Mesenchymal stem cell (in vitro differentiated cells and primary cell): ENCODE data around the gene EDRF1.

Source experiments
- DNase-seq: peaks from one replicate; pipeline ENCODE4 v3.0.0-alpha.2; 2013
- H2AFZ ChIP-seq: one replicate; pipeline ENCODE4 v1.6.1; 2013; ENCODE audit warnings: low read depth, mild to moderate bottlenecking, control low read depth, inconsistent platforms, low read length, moderate library complexity
- H2AK5ac ChIP-seq: 2 replicates; pipeline ENCODE4 v1.6.1; 2013; ENCODE audit warnings: low read length, moderate library complexity, mild to moderate bottlenecking, inconsistent platforms; ENCODE audit not compliant: severe bottlenecking
- H2BK120ac ChIP-seq: one replicate; pipeline ENCODE4 v1.6.1; 2013; ENCODE audit warnings: low read depth, mild to moderate bottlenecking, inconsistent platforms, low read length, moderate library complexity
- H2BK12ac ChIP-seq, 2 experiments: one replicate each; pipeline ENCODE4 v1.6.1; 2013; ENCODE audit warnings: inconsistent platforms in 2 of 2, low read length in 2 of 2, mild to moderate bottlenecking in 2 of 2, moderate library complexity in 2 of 2, control low read depth in 1 of 2
- H2BK15ac ChIP-seq: one replicate; pipeline ENCODE4 v1.6.1; 2013; ENCODE audit warnings: mild to moderate bottlenecking, low read depth, inconsistent platforms; ENCODE audit not compliant: poor library complexity, severe bottlenecking
- H2BK5ac ChIP-seq: 2 replicates; pipeline ENCODE4 v1.6.1; 2013; ENCODE audit warnings: low read depth, mild to moderate bottlenecking, low read length, control low read depth, inconsistent platforms; ENCODE audit not compliant: poor library complexity, severe bottlenecking
- H3K14ac ChIP-seq, 2 experiments: one replicate each; pipeline ENCODE4 v1.6.1; 2013; ENCODE audit warnings: inconsistent platforms in 2 of 2, low read length in 2 of 2, control low read depth in 1 of 2, mild to moderate bottlenecking in 1 of 2, moderate library complexity in 1 of 2
- H3K18ac ChIP-seq, 2 experiments: one replicate each; pipeline ENCODE4 v1.6.1; 2013; ENCODE audit warnings: inconsistent platforms in 2 of 2, low read length in 2 of 2, control low read depth in 1 of 2, low read depth in 1 of 2, mild to moderate bottlenecking in 1 of 2
- H3K23ac ChIP-seq, 2 experiments: one replicate each; pipeline ENCODE4 v1.6.1; 2013; ENCODE audit warnings: inconsistent platforms in 2 of 2, low read length in 2 of 2, mild to moderate bottlenecking in 2 of 2, moderate library complexity in 2 of 2, control low read depth in 1 of 2
- H3K27ac ChIP-seq: 2 replicates; pipeline ENCODE4 v1.5.1; 2013; ENCODE audit warnings: mild to moderate bottlenecking, moderate library complexity, low read length, control low read depth, inconsistent platforms; ENCODE audit not compliant: poor library complexity, severe bottlenecking
- H3K27me3 ChIP-seq, 2 experiments: 2 replicates each; pipeline versions ENCODE4 v1.6.1 to v1.7.0; 2013; ENCODE audit warnings: low read length in 2 of 2, mild to moderate bottlenecking in 2 of 2, moderate library complexity in 2 of 2, control low read depth in 1 of 2, inconsistent platforms in 1 of 2; ENCODE audit not compliant: control insufficient read depth in 1 of 2, insufficient read depth in 1 of 2
- H3K36me3 ChIP-seq, 2 experiments: 2 replicates each; pipeline versions ENCODE4 v1.6.1 to v1.7.0; 2013; ENCODE audit warnings: low read length in 2 of 2, control low read depth in 1 of 2, inconsistent platforms in 1 of 2, low read depth in 1 of 2, mild to moderate bottlenecking in 1 of 2; ENCODE audit not compliant: insufficient read depth in 2 of 2, control insufficient read depth in 1 of 2
- H3K4ac ChIP-seq, 2 experiments: one replicate each; pipeline ENCODE4 v1.6.1; 2013; ENCODE audit warnings: inconsistent platforms in 2 of 2, low read length in 2 of 2, mild to moderate bottlenecking in 2 of 2, moderate library complexity in 2 of 2, control low read depth in 1 of 2, low read depth in 1 of 2
- H3K4me1 ChIP-seq: 2 replicates; pipeline ENCODE4 v1.6.1; 2013; ENCODE audit warnings: low read depth, low read length, control low read depth; ENCODE audit not compliant: control insufficient read depth, insufficient read depth
- H3K4me2 ChIP-seq: 2 replicates; pipeline ENCODE4 v1.6.1; 2013; ENCODE audit warnings: low read length, mild to moderate bottlenecking, inconsistent platforms; ENCODE audit not compliant: poor library complexity, severe bottlenecking
- H3K4me3 ChIP-seq, 2 experiments: 2 replicates each; pipeline versions ENCODE4 v1.5.1 to v1.7.0; 2013; ENCODE audit warnings: low read length in 2 of 2, mild to moderate bottlenecking in 2 of 2, control low read depth in 1 of 2, low read depth in 1 of 2; ENCODE audit not compliant: insufficient read depth in 1 of 2
- H3K79me1 ChIP-seq: replicated peaks from 2 replicates; pipeline ENCODE4 v1.6.1; 2013; ENCODE audit warnings: mild to moderate bottlenecking, control low read depth, low read length, inconsistent platforms; ENCODE audit not compliant: poor library complexity, severe bottlenecking
- H3K9ac ChIP-seq: 2 replicates; pipeline ENCODE4 v1.7.0; 2013; ENCODE audit warnings: mild to moderate bottlenecking, low read length, moderate library complexity
- H3K9me3 ChIP-seq: 2 replicates; pipeline ENCODE4 v1.7.0; 2013; ENCODE audit warnings: mild to moderate bottlenecking, low read length; ENCODE audit not compliant: control insufficient read depth
- H4K8ac ChIP-seq: one replicate; pipeline ENCODE4 v1.6.1; 2013; ENCODE audit warnings: inconsistent platforms, mild to moderate bottlenecking, low read length, moderate library complexity
- H4K91ac ChIP-seq: one replicate; pipeline ENCODE4 v1.6.1; 2013; ENCODE audit warnings: mild to moderate bottlenecking, low read length, inconsistent platforms
- WGBS: methylation state at CpG from one replicate; pipeline ENCODE4 v1.1.7; 2013; ENCODE audit warnings: mixed read lengths; 5-methylcytosine and 5-hydroxymethylcytosine counted together

Gene EDRF1

GRCh38 chr10:125811251-125811650 lies 91.7 kb downstream of the EDRF1 start:
- H3K4me1 ChIP-seq: no peaks in the 10 kb centered on the region
- no peak overlapping the region for H2BK12ac ChIP-seq
- no peak overlapping the region for H3K4me2 ChIP-seq
- H2AFZ ChIP-seq: no peak overlapping the region
- no peaks in the 10 kb centered on the region for H3K9me3 ChIP-seq
- H4K8ac ChIP-seq: no peak overlapping the region
- H2BK15ac ChIP-seq: no peak overlapping the region
- H3K23ac ChIP-seq: no peak overlapping the region
- DNase-seq: no peak
- H2AK5ac ChIP-seq: no peak overlapping the region
- 100% methylated on average over 1 of the region's 1 CpG for WGBS
- H3K36me3 ChIP-seq: peaks cover 20 to 95% of the 10 kb centered on the region in 2 experiments
- no peak overlapping the region for H3K27ac ChIP-seq
- no peak overlapping the region for H2BK120ac ChIP-seq
- no peak overlapping the region for H4K91ac ChIP-seq
- no peak overlapping the region for H3K14ac ChIP-seq
- H3K79me1 ChIP-seq: peaks cover 12% of the 10 kb centered on the region
- H3K27me3 ChIP-seq: no peaks in the 10 kb centered on the region
- no peak overlapping the region for H3K4ac ChIP-seq
- H3K4me3 ChIP-seq: no peak overlapping the region
- H3K18ac ChIP-seq: no peak overlapping the region
- no peak overlapping the region for H2BK5ac ChIP-seq
- H3K9ac ChIP-seq: no peak overlapping the region

GRCh38 chr10:125812128-125812750 lies 92.7 kb downstream of the EDRF1 start:
- peak overlapping the region; percentile 24 for H3K9ac ChIP-seq

More at GRCh38 chr10:125812128-125812750, 92.7 kb downstream of the EDRF1 start:
- Histone ChIP-seq H3K27me3 (no peaks in the 10 kb centered on the region), H3K18ac (no peak overlapping the region), H2BK120ac (no peak overlapping the region), H3K79me1 (peaks cover 12% of the 10 kb centered on the region), H4K8ac (no peak overlapping the region), H3K4me1 (no peaks in the 10 kb centered on the region), H3K4me2 (no peak overlapping the region), H3K9me3 (no peaks in the 10 kb centered on the region), H2BK12ac (no peak overlapping the region), H3K4ac (no peak overlapping the region), H3K36me3 (peaks cover 16 to 88% of the 10 kb centered on the region in 2 experiments), H3K23ac (no peak overlapping the region), H2AK5ac (no peak overlapping the region), H4K91ac (no peak overlapping the region), H3K4me3 (no peak overlapping the region), H2BK15ac (no peak overlapping the region), H3K14ac (no peak overlapping the region), H2BK5ac (no peak overlapping the region), H2AFZ (no peak overlapping the region), H3K27ac (no peak overlapping the region)
- DNase-seq: no peak
- WGBS: no CpG with 5 or more reads among the region's 1 CpG
